BE2C (cell line): ENCODE data around the gene SLC30A5.

Source experiments
- DNase-seq: peaks from one replicate; pipeline ENCODE4 v3.0.0-alpha.2; 2020
- H3K27me3 ChIP-seq: fragments of 250-450 bp; sonication (Bioruptor Pico); 2 replicates; pipeline ENCODE4 v1.5.1; 2020; ENCODE audit warnings: mild to moderate bottlenecking
- H3K36me3 ChIP-seq: fragments of 250-450 bp; sonication (Bioruptor Pico); 2 replicates; pipeline ENCODE4 v1.5.1; 2020; ENCODE audit warnings: mild to moderate bottlenecking
- H3K4me1 ChIP-seq: fragments of 250-450 bp; sonication (Bioruptor Pico); 2 replicates; pipeline ENCODE4 v1.5.1; 2020
- H3K4me3 ChIP-seq: 2 replicates; pipeline ENCODE4 v1.5.1; 2011; ENCODE audit warnings: low read depth, low read length
- H3K9me3 ChIP-seq: fragments of 250-450 bp; sonication (Bioruptor Pico); 2 replicates; pipeline ENCODE4 v1.5.1; 2020
- CTCF ChIP-seq: IDR thresholded peaks from 2 replicates; pipeline ENCODE4 v1.5.1; 2012; ENCODE audit warnings: mild to moderate bottlenecking, low read depth, low read length

Gene SLC30A5

GRCh38 chr5:69167493-69167855, 73.7 kb downstream of the SLC30A5 start:
- H3K4me1 ChIP-seq = peaks cover 6% of the 10 kb centered on the region; the same call in 1 of the 2 replicates
- H3K4me3 ChIP-seq = peak overlapping the region; percentile 82
- DNase-seq = no peak
- no peaks in the 10 kb centered on the region for H3K27me3 ChIP-seq
- no peaks in the 10 kb centered on the region for H3K9me3 ChIP-seq
- TF ChIP-seq CTCF = no peak
- peaks cover 44% of the 10 kb centered on the region for H3K36me3 ChIP-seq

GRCh38 chr5:69167929-69168328, 74.1 kb downstream of the SLC30A5 start:
- Histone ChIP-seq H3K36me3 (peaks cover 47% of the 10 kb centered on the region), H3K27me3 (no peaks in the 10 kb centered on the region), H3K9me3 (no peaks in the 10 kb centered on the region), H3K4me1 (peaks cover 6% of the 10 kb centered on the region; the same call in 1 of the 2 replicates), H3K4me3 (peak overlapping the region; percentile 82)
- TF ChIP-seq CTCF = no peak
- no peak for DNase-seq

- TF ChIP-seq CTCF = no peak
- Histone ChIP-seq H3K27me3 (no peaks in the 10 kb centered on the region), H3K9me3 (no peaks in the 10 kb centered on the region), H3K36me3 (peaks cover 72% of the 10 kb centered on the region), H3K4me1 (peaks cover 6% of the 10 kb centered on the region; the same call in 1 of the 2 replicates), H3K4me3 (no peak overlapping the region)
- no peak for DNase-seq
These were observed 76.7 kb downstream of the SLC30A5 start for GRCh38 chr5:69170495-69170894.

- TF ChIP-seq CTCF = no peak
- Histone ChIP-seq H3K9me3 (no peaks in the 10 kb centered on the region), H3K4me1 (peaks cover 6% of the 10 kb centered on the region; the same call in 1 of the 2 replicates), H3K36me3 (peaks cover 74% of the 10 kb centered on the region), H3K27me3 (no peaks in the 10 kb centered on the region), H3K4me3 (no peak overlapping the region)
- no peak for DNase-seq
These were observed 77.2 kb downstream of the SLC30A5 start for GRCh38 chr5:69170969-69171368.
